ES-I3 (cell line): ENCODE data around the gene TWNK.
A peak's percentile ranks its signal among the peaks of the same experiment; 100 is the strongest.

Experiments
- H3K36me3 ChIP-seq: 2 replicates; pipeline ENCODE4 v1.6.1; 2013; ENCODE audit warnings: mild to moderate bottlenecking, low read length, control low read depth, moderate library complexity; ENCODE audit not compliant: insufficient read depth
- H3K4me1 ChIP-seq: 2 replicates; pipeline ENCODE4 v1.6.1; 2013; ENCODE audit warnings: mild to moderate bottlenecking, control low read depth, low read length; ENCODE audit not compliant: insufficient read depth
- H3K9ac ChIP-seq: 2 replicates; pipeline ENCODE4 v1.6.1; 2013; ENCODE audit warnings: low read depth, mild to moderate bottlenecking, low read length, moderate library complexity
- H3K9me3 ChIP-seq: 2 replicates; pipeline ENCODE4 v1.6.1; 2013; ENCODE audit warnings: mild to moderate bottlenecking, low read length, moderate library complexity; ENCODE audit not compliant: control insufficient read depth, insufficient read depth

The TWNK gene

DNA sequence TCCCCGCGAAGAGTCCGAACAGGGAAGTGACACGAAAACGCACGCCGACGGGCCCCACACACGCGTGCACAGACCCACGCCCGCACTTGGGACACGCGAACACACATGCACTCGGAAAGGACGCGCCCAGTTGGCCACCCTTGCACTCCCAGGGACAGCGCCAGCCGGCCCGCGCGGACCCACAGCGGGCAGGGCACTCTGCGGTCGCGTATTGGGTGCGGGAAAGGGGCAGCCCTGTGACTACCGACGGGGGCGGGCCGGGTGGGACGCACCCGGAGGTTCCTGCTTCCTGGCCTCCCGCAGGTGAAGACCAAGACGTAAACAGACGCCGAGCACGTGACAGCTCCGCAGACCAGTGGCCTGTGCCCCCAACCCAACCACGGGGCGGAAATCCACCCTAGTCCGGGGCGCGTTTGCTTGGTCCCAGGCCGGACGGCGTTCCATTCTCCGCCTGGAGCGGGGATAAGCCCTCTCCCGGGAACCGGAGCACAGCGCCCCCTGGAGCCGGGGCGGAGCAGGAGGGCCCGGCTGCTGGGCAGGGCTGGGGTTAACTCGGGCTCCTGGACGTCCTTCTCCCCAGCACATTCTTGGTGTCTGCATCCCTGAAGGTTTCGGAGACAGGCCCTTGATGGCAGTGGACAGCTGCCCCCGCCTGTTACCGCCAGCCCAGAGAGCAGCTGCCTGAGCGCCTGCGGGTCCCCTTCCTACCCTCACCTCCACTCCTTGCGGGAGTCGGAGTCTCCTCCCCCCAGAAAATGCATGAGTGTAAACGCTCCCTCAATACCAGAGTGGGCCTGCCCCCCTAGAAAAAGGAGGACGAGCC lies 10.2 kb downstream of the TWNK start:
- Histone ChIP-seq H3K9ac (peak overlapping the region; percentile 66; the same call in 1 of the 2 replicates), H3K36me3 (peaks cover 9% of the 10 kb centered on the region; the same call in 1 of the 2 replicates), H3K4me1 (peaks cover 16% of the 10 kb centered on the region), H3K9me3 (no peaks in the 10 kb centered on the region)

GRCh38 chr10:100998183-100998990 lies 11.0 kb downstream of the TWNK start:
- Histone ChIP-seq H3K4me1 (peaks cover 16% of the 10 kb centered on the region), H3K9me3 (no peaks in the 10 kb centered on the region), H3K36me3 (peaks cover 12% of the 10 kb centered on the region; the same call in 1 of the 2 replicates), H3K9ac (peak overlapping the region; percentile 66)

GRCh38 chr10:100998991-100999741 lies 11.8 kb downstream of the TWNK start:
- Histone ChIP-seq H3K4me1 (peaks cover 16% of the 10 kb centered on the region), H3K9me3 (no peaks in the 10 kb centered on the region)

DNA sequence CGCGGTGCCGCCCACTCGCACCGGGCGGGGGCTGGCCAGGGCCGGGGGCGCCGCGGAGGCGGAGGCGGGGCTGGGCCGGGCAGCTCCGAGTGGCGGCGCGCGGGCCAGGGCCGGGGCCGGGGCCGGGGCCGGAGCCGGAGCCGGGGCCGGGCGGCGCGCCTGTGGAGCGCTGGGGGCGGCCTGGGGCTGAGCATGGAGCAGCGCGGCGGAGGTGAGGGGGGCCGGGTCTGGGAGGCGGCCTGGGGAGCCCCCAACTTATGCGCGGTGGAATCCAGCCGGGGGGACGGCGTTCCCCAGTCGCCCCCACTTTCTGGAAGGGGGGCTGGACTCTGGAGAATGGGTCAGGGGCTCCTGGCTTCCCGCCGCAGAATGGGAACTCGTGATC lies 12.4 kb downstream of the TWNK start, which contains the start of gene LZTS2:
Gene LZTS2 (plus strand): TSS at position 67 of the 385 bp plus-strand sequence. CDS start 2,731 bp downstream, outside the sequence.
- Histone ChIP-seq H3K9ac (peak within 1 kb of the TSS; percentile 66), H3K4me1 (peaks cover 12% of the 10 kb centered on the region), H3K36me3 (peaks cover 5% of the 10 kb centered on the region; the same call in 1 of the 2 replicates), H3K9me3 (no peaks in the 10 kb centered on the region)

More at GRCh38 chr10:100998991-100999741, 11.8 kb downstream of the TWNK start:
- H3K36me3 ChIP-seq: peaks cover 5% of the 10 kb centered on the region; the same call in 1 of the 2 replicates
- peak overlapping the region; percentile 66 for H3K9ac ChIP-seq

- Histone ChIP-seq H3K9ac (peak overlapping the region; percentile 66), H3K9me3 (no peaks in the 10 kb centered on the region), H3K4me1 (peaks cover 11% of the 10 kb centered on the region), H3K36me3 (peaks cover 5% of the 10 kb centered on the region; the same call in 1 of the 2 replicates)
These were observed 13.0 kb downstream of the TWNK start for GRCh38 chr10:101000127-101000914.

DNA sequence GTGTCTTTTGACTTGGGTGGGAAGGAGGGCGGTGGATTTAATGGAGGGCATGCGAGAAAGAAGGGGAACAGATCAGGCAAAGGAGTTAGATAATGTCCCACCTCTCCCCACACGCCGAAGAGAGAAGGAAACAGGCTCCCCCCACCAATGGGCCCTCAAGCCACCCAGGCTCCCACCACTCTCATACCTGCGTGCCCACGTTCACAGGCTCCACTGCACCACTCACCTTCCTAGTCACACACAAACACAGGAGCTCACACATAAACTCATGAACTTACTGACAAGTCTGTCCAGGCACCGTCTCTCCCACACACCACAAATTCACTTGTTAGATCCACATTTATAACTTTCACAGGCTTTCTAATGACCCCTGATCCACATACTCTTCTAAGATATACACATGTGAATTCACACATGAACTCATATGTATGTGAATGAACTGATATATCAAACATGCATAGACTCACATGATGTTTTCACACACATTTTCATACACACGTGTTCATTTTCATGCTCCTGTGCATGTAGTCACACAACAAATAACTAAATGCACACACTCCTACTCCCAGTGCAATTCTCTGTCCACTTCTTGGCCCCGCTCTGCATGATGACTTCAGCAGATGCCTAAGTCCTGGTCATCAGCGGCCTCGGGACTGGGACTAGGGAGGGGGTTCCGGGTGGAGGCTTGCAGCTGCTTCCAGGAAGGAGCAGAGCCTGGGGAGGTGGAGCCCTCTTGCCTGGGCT lies 13.7 kb downstream of the TWNK start:
- H3K4me1 ChIP-seq: peaks cover 11% of the 10 kb centered on the region
- H3K9me3 ChIP-seq: no peaks in the 10 kb centered on the region
- H3K36me3 ChIP-seq: peaks cover 6% of the 10 kb centered on the region; the same call in 1 of the 2 replicates
- H3K9ac ChIP-seq: peak overlapping the region; percentile 66; the same call in 1 of the 2 replicates

- Histone ChIP-seq H3K9ac (no peak overlapping the region), H3K4me1 (peaks cover 7% of the 10 kb centered on the region), H3K9me3 (no peaks in the 10 kb centered on the region), H3K36me3 (peaks cover 8% of the 10 kb centered on the region; the same call in 1 of the 2 replicates)
These were observed 14.3 kb downstream of the TWNK start for GRCh38 chr10:101001659-101002035.

- peaks cover 7% of the 10 kb centered on the region for H3K4me1 ChIP-seq
- no peak overlapping the region for H3K9ac ChIP-seq
These were observed 15.1 kb downstream of the TWNK start for GRCh38 chr10:101002456-101002855.

GRCh38 chr10:101003639-101004206 lies 16.4 kb downstream of the TWNK start:
- Histone ChIP-seq H3K36me3 (peaks cover 8% of the 10 kb centered on the region; the same call in 1 of the 2 replicates), H3K4me1 (peaks cover 10% of the 10 kb centered on the region), H3K9ac (no peak overlapping the region), H3K9me3 (no peaks in the 10 kb centered on the region)

More at GRCh38 chr10:101002456-101002855, 15.1 kb downstream of the TWNK start:
- peaks cover 8% of the 10 kb centered on the region; the same call in 1 of the 2 replicates for H3K36me3 ChIP-seq
- H3K9me3 ChIP-seq: no peaks in the 10 kb centered on the region

DNA sequence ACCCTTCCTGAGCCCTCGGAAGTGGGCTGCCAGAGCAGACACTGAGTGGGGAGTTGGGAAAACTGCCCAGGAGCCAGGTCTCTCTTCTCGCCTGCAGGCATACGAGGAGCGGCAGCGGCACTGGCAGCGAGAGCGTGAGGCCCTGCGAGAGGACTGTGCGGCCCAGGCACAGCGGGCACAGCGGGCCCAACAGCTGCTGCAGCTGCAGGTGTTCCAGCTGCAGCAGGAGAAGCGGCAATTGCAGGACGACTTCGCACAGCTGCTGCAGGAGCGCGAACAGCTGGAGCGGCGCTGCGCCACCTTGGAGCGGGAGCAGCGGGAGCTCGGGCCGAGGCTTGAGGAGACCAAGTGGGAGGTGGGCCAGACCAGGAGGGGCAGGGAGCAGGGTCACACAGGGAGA lies 18.0 kb downstream of the TWNK start:
- no peaks in the 10 kb centered on the region for H3K9me3 ChIP-seq
- no peak overlapping the region for H3K9ac ChIP-seq
- peaks cover 8% of the 10 kb centered on the region; the same call in 1 of the 2 replicates for H3K36me3 ChIP-seq
- peaks cover 12% of the 10 kb centered on the region for H3K4me1 ChIP-seq

DNA sequence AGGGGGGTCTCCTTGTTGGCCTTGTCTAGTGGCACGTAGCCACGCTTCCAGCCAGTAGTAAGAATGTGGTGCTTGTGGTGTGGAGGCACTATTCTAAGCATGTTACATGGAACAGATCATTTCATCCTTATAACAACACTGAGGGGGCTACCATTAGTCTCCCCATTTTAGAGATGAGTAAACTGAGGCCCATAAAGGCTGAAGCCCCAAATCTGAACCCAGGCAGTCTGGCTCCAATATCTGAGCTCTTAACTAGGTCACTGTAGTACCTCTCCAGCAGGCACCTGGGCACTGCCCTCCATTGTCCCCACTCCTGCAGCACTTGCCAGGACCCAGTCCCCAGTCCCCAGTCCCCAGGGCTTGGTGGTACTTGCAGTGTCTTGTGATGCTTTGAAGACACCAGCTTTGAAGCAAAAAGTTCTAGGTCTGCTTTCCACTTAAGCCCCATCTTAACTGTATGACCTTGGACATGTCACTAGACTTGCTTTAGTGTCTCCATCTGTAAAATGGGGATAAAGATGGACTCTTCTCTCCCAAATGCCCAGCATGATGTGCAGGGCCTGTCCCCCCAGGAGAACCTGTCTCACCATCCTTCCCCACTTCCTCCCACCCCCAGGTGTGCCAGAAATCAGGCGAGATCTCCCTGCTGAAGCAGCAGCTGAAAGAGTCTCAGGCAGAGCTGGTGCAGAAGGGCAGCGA lies 18.7 kb downstream of the TWNK start:
- Histone ChIP-seq H3K36me3 (peaks cover 8% of the 10 kb centered on the region; the same call in 1 of the 2 replicates), H3K9me3 (no peaks in the 10 kb centered on the region), H3K4me1 (peaks cover 9% of the 10 kb centered on the region), H3K9ac (no peak overlapping the region)

DNA sequence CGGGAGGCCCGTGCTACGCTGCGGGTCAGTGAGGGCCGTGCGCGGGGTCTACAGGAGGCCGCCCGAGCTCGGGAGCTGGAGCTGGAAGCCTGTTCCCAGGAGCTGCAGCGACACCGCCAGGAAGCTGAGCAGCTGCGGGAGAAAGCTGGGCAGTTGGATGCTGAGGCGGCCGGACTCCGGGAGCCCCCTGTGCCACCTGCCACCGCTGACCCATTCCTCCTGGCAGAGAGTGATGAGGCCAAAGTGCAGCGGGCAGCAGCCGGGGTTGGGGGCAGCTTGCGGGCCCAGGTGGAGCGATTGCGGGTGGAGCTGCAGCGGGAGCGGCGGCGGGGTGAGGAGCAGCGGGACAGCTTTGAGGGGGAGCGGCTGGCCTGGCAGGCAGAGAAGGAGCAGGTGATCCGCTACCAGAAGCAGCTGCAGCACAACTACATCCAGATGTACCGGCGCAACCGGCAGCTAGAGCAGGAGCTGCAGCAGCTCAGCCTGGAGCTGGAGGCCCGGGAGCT lies 19.3 kb downstream of the TWNK start:
- Histone ChIP-seq H3K4me1 (peaks cover 6% of the 10 kb centered on the region; the same call in 1 of the 2 replicates), H3K36me3 (peaks cover 8% of the 10 kb centered on the region; the same call in 1 of the 2 replicates), H3K9me3 (no peaks in the 10 kb centered on the region), H3K9ac (no peak overlapping the region)
